ENCODE results near the gene ULK4. TPM values are rescaled to one million over a fixed set of nuclear protein-coding genes. Genes with fewer than 3 reads are reported as not detected.

Gene ULK4
- total RNA-seq, 1 experiment from 2014 or later = 4.2 TPM

- Mint-ChIP-seq H3K36me3 (ENCODE audit: insufficient read depth, unreplicated experiment) (no peaks in the 10 kb centered on the region), H3K4me1 (ENCODE audit: low read depth, unreplicated experiment) (peaks cover 12% of the 10 kb centered on the region), H3K27me3 (ENCODE audit: insufficient read depth, unreplicated experiment) (peaks cover 6% of the 10 kb centered on the region), H3K4me3 (ENCODE audit: unreplicated experiment) (no peak overlapping the region), H3K9me3 (ENCODE audit: unreplicated experiment) (no peaks in the 10 kb centered on the region), H3K27ac (ENCODE audit: unreplicated experiment) (no peak overlapping the region)
- BruUV-seq (replicated peaks) = no TSS peak
- Histone ChIP-seq H3K27me3 (replicated peaks; ENCODE audit: control insufficient read depth, insufficient read depth, low read length) (no peaks in the 10 kb centered on the region), H3K9me3 (no peaks in the 10 kb centered on the region), H3K36me3 (ENCODE audit: control insufficient read depth, insufficient read depth, low read length) (no peaks in the 10 kb centered on the region), H3K4me3 (ENCODE audit: low read depth, low read length) (no peak overlapping the region), H3K4me1 (no peaks in the 10 kb centered on the region; the same call in 1 of the 2 replicates)
- intact Hi-C loops (cut with micrococcal nuclease; ENCODE audit: unreplicated experiment) = loop anchor here (2.0 kb wide), 1 partner anchor 50 kb away; no protein-coding TSS in a partner anchor
- TF ChIP-seq, protein P1, sequence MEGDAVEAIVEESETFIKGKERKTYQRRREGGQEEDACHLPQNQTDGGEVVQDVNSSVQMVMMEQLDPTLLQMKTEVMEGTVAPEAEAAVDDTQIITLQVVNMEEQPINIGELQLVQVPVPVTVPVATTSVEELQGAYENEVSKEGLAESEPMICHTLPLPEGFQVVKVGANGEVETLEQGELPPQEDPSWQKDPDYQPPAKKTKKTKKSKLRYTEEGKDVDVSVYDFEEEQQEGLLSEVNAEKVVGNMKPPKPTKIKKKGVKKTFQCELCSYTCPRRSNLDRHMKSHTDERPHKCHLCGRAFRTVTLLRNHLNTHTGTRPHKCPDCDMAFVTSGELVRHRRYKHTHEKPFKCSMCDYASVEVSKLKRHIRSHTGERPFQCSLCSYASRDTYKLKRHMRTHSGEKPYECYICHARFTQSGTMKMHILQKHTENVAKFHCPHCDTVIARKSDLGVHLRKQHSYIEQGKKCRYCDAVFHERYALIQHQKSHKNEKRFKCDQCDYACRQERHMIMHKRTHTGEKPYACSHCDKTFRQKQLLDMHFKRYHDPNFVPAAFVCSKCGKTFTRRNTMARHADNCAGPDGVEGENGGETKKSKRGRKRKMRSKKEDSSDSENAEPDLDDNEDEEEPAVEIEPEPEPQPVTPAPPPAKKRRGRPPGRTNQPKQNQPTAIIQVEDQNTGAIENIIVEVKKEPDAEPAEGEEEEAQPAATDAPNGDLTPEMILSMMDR (IDR thresholded peaks at IDR 0.05; ENCODE audit: insufficient read depth in 1 of 2, low read depth in 1 of 2, low read length in 1 of 2, severe bottlenecking in 1 of 2, unreplicated experiment in 1 of 2) = no peak
- ChIA-PET CTCF (interaction anchor here (0.7 kb wide), 1 partner anchor 224 kb away, joined by 3 read pairs; no protein-coding TSS in a partner anchor), POLR2A (no interaction called here)
- DNase-seq = peak; percentile 19 to 41
These were observed 329.2 kb downstream of the ULK4 start for GRCh38 chr3:41632700-41633099.

DNA sequence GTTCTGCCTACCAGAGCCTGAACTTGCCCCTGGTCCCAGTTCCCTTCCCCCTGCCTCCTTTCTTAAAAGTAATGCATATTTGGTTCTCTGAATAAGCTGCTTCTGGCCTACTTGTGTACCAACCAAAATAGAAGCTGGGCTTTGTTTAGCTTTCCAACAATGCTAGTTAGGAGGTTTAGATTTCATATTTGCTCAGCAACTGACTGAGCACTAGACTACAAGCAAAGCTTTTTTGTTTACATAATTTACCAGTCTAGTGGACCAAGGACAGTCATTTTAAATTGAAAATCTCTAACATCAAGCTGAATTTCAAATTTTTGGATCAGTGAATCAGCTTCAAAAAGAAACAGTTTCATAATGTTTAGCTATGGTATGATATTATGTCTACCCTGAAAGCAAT, 331.2 kb downstream of the ULK4 start:
- Histone ChIP-seq H3K36me3 (ENCODE audit: control insufficient read depth, insufficient read depth, low read length) (no peaks in the 10 kb centered on the region), H3K27me3 (replicated peaks; ENCODE audit: control insufficient read depth, insufficient read depth, low read length) (no peaks in the 10 kb centered on the region), H3K9me3 (no peaks in the 10 kb centered on the region), H3K4me3 (ENCODE audit: low read depth, low read length) (no peak overlapping the region), H3K4me1 (no peaks in the 10 kb centered on the region; the same call in 1 of the 2 replicates)
- peaks cover 12% of the 10 kb centered on the region for H3K4me1 Mint-ChIP-seq (ENCODE audit: low read depth, unreplicated experiment)
- no peak for DNase-seq
- no peaks in the 10 kb centered on the region for H3K9me3 Mint-ChIP-seq (ENCODE audit: unreplicated experiment)
- CTCF ChIA-PET = no interaction called here
- H3K36me3 Mint-ChIP-seq (ENCODE audit: insufficient read depth, unreplicated experiment) = no peaks in the 10 kb centered on the region
- peaks cover 3% of the 10 kb centered on the region for H3K27me3 Mint-ChIP-seq (ENCODE audit: insufficient read depth, unreplicated experiment)
- TF ChIP-seq, protein P1 (IDR thresholded peaks at IDR 0.05; ENCODE audit: insufficient read depth in 1 of 2, low read depth in 1 of 2, low read length in 1 of 2, severe bottlenecking in 1 of 2, unreplicated experiment in 1 of 2) = no peak
- H3K27ac Mint-ChIP-seq (ENCODE audit: unreplicated experiment) = no peak overlapping the region
- no TSS peak for BruUV-seq (replicated peaks)
- H3K4me3 Mint-ChIP-seq (ENCODE audit: unreplicated experiment) = no peak overlapping the region
- intact Hi-C loops (cut with micrococcal nuclease; ENCODE audit: unreplicated experiment) = no loop called here
- POLR2A ChIA-PET = no interaction called here

- no peaks in the 10 kb centered on the region; the same call in 1 of the 2 replicates for H3K4me1 ChIP-seq
- H3K4me3 ChIP-seq (ENCODE audit: low read depth, low read length) = no peak overlapping the region
- Mint-ChIP-seq H3K4me1 (ENCODE audit: low read depth, unreplicated experiment) (peaks cover 12% of the 10 kb centered on the region), H3K9me3 (ENCODE audit: unreplicated experiment) (no peaks in the 10 kb centered on the region), H3K27ac (ENCODE audit: unreplicated experiment) (no peak overlapping the region), H3K4me3 (ENCODE audit: unreplicated experiment) (no peak overlapping the region), H3K27me3 (ENCODE audit: insufficient read depth, unreplicated experiment) (peaks cover 3% of the 10 kb centered on the region), H3K36me3 (ENCODE audit: insufficient read depth, unreplicated experiment) (no peaks in the 10 kb centered on the region)
- TF ChIP-seq, protein P1 (IDR thresholded peaks at IDR 0.05; ENCODE audit: insufficient read depth in 1 of 2, low read depth in 1 of 2, low read length in 1 of 2, severe bottlenecking in 1 of 2, unreplicated experiment in 1 of 2) = no peak
- no peaks in the 10 kb centered on the region for H3K9me3 ChIP-seq
- POLR2A ChIA-PET = no interaction called here
- CTCF ChIA-PET = no interaction called here
- no peak for DNase-seq
- H3K36me3 ChIP-seq (ENCODE audit: control insufficient read depth, insufficient read depth, low read length) = no peaks in the 10 kb centered on the region
- no TSS peak for BruUV-seq (replicated peaks)
- intact Hi-C loops (cut with micrococcal nuclease; ENCODE audit: unreplicated experiment) = no loop called here
- no peaks in the 10 kb centered on the region for H3K27me3 ChIP-seq (replicated peaks; ENCODE audit: control insufficient read depth, insufficient read depth, low read length)
These were observed 331.9 kb downstream of the ULK4 start for GRCh38 chr3:41629986-41630385.
